Fibroblast of lung (primary cell): ENCODE results near the gene PSMD4.

ENCODE experiments used
- EZH2 ChIP-seq: IDR thresholded peaks from 2 replicates; pipeline ENCODE4 v1.5.1; 2012; ENCODE audit warnings: low read length, control low read depth, mild to moderate bottlenecking; ENCODE audit errors: missing control alignments
- TF ChIP-seq, protein P1 (sequence below), 2 donors: IDR thresholded peaks in 1 of 2; conservative IDR thresholded peaks in 1 of 2; 1 replicate in 1 of 2; 2 replicates in 1 of 2; pipeline ENCODE4 v1.5.1; 2011 to 2012; ENCODE audit warnings: low read length in 2 of 2, control low read depth in 1 of 2, inconsistent platforms in 1 of 2, low read depth in 1 of 2, mild to moderate bottlenecking in 1 of 2

DNA sequence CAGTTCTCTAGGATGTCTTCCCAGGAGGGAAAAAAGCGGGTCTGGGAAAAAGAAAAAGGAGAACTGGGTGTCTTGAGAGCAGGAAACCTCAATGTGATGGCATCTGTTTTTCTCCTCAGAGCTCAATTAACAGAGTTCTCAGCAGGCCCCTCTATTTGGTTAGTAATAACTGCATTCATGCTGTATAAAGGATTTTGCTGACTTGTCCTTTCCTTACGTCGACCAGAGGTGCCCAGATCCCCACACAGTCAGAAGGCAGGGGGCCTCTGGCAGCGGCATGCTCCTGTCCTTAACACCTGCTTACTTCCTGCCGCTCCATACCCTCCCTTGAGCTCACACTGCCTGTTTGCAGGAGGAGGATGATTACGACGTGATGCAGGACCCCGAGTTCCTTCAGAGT lies 12.3 kb downstream of the PSMD4 start:
- TF ChIP-seq, protein P1, sequence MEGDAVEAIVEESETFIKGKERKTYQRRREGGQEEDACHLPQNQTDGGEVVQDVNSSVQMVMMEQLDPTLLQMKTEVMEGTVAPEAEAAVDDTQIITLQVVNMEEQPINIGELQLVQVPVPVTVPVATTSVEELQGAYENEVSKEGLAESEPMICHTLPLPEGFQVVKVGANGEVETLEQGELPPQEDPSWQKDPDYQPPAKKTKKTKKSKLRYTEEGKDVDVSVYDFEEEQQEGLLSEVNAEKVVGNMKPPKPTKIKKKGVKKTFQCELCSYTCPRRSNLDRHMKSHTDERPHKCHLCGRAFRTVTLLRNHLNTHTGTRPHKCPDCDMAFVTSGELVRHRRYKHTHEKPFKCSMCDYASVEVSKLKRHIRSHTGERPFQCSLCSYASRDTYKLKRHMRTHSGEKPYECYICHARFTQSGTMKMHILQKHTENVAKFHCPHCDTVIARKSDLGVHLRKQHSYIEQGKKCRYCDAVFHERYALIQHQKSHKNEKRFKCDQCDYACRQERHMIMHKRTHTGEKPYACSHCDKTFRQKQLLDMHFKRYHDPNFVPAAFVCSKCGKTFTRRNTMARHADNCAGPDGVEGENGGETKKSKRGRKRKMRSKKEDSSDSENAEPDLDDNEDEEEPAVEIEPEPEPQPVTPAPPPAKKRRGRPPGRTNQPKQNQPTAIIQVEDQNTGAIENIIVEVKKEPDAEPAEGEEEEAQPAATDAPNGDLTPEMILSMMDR (conservative IDR thresholded peaks at IDR 0.05 in 1 of 2, IDR thresholded peaks at IDR 0.05 in 1 of 2; ENCODE audit: low read depth in 1 of 2, low read length in 2 of 2) = no peak
- TF ChIP-seq EZH2 = no peak
